ENCODE data around the gene NSG1.

DNA sequence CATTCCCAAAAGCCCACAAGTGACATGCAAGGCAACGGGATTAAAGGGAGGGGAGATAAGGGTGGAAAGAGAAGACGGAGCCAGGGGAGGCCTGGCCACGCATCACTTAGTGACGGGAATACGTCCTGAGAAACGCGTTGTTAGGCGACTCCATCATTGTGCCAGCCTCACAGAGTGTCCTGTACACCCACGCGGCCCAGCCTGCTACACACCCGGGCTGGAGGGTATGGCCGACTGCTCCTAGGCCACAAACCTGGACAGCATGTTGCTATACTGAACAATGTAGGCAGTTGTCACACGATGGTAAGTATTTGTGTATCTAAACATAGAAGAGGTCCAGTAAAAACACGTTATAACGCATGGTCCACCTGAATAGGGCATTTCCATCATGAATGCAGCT lies 23.4 kb downstream of the NSG1 start:
- TF ChIP-seq CTCF (IDR thresholded peaks at IDR 0.05; ENCODE audit: insufficient read depth, low read length) = no peak
- TF ChIP-seq REST (IDR thresholded peaks at IDR 0.05; ENCODE audit: insufficient replicate concordance, low read depth) = no peak
